HG03064 (cell line): ENCODE results near the gene AUTS2.
A peak's percentile ranks its signal among the peaks of the same experiment; 100 is the strongest.

Source experiments
- ATAC-seq: cut with Tn5 transposase; IDR thresholded peaks from one replicate; pipeline ENCODE4 v1.9.1; 2021; ENCODE audit warnings: low read depth; ENCODE audit not compliant: unreplicated experiment

Gene AUTS2

DNA sequence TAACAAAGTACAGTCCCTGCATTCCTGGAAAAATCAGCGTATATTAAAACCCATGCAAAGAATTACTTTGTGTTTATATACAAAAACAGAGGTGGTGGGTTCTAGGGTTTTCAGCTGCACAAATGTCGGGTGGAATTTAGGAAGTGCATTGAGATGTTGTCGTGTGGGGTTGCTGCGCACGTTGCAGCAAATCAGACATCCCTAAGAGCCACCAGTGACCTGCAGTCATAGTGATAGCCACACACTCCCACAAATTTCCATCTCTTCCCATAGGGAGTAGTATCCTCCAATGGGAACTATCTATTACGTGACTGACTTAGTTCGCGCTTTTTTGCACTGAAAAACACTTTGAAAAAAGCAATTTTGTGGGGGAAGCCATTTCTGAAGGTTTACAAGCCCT lies 1158.5 kb downstream of the AUTS2 start:
- no peak for ATAC-seq

DNA sequence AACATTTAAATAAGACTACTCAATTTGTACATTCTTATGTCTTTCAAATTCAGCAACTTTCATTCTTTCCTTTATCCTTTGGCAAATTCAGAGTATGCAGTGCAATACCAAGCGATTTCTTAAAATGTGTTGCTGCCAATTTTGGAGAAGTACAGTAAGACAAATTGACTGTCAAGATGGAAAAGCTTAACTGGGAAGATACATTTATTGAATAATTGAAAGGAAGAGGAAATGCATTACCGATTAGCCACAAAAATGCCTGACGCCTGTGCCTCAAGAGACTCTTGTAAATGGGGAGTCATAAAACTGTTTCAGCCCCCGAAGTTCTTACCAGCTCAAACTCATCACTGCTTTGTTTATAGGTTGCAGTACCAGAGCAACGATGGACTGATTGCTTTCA lies 1160.4 kb downstream of the AUTS2 start:
- ATAC-seq: no peak

DNA sequence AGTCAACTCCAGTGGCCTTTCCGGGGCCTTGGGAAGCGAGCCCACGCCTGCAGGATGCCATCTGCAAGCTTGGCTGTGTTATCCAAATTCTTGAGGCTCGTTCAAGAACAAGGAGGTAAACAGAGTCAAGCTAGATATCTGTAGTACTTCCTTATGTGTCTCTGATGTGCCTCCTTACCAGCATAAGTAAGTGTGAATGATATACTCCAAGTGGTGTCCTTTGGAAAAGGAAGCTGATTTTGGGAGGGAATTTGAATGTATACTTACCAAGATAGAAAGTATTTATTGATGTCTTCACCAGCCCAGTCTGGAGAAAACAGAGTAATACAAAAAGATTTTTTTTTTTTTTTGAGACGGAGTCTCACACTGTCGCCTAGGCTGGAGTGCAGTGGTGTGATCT lies 1161.4 kb downstream of the AUTS2 start:
- ATAC-seq: no peak

GRCh38 chr7:70761711-70762328 lies 1163.5 kb downstream of the AUTS2 start:
- no peak for ATAC-seq

- no peak for ATAC-seq
Observed at GRCh38 chr7:70762696-70763095, 1164.4 kb downstream of the AUTS2 start.

- peak; percentile 80 for ATAC-seq
Observed at GRCh38 chr7:70763961-70764691, 1165.9 kb downstream of the AUTS2 start.

- ATAC-seq: no peak
Observed at GRCh38 chr7:70764701-70765208, 1166.5 kb downstream of the AUTS2 start.

DNA sequence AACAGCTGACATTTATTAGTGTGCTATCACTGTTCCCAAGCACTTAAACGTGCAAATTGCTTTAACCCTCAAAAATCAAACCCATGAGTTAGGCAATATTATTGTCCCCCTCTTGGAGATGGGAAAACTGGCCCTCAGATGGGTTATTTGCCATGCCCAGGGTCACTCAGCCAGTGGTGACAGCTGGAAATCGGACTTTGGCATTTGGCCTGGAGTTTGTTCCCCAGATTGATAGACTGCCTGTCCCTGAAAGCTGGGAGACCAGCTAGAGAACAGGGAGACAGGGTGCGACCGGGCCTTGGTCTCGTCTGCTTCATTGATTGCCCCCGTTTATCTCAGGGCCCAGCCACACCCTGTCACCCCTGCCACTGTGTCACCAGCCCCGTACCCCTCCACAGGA lies 1167.4 kb downstream of the AUTS2 start:
- no peak for ATAC-seq

DNA sequence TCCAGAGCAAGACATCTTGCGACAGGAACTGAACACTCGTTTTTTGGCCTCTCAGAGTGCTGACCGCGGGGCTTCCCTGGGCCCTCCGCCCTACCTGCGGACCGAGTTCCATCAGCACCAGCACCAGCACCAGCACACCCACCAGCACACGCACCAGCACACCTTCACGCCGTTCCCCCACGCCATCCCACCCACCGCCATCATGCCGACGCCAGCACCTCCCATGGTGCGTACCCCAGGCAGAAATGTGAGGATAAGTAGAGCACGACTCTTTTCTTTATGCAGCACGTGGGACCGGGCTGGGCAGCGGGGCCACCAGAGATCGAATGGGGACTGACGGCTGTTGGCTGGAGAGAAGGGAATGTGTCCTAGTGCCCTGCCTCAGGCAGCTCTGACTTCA lies 1167.8 kb downstream of the AUTS2 start:
- no peak for ATAC-seq

DNA sequence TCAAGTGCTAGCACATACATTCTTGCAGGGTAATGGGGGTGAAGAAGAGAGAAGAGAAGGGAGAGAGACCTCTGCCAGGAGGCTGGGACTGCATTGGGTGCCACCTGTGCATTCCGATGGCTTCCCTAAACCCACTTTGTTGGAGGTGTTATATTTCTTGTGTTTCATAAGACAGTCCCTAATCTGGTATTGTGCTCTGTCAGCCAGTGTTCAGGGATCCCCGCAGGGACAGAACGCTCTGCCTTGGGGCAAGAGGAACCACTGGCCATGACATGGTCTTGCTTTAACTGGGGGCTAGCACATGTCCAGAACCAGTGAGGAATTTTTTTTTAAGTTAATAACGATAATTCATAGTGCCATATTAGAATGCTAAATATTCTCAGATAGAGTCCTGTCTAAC lies 1168.4 kb downstream of the AUTS2 start:
- no peak for ATAC-seq

GRCh38 chr7:70770154-70770553 lies 1171.9 kb downstream of the AUTS2 start:
- ATAC-seq: no peak

GRCh38 chr7:70771451-70771850 lies 1173.2 kb downstream of the AUTS2 start:
- ATAC-seq: no peak

DNA sequence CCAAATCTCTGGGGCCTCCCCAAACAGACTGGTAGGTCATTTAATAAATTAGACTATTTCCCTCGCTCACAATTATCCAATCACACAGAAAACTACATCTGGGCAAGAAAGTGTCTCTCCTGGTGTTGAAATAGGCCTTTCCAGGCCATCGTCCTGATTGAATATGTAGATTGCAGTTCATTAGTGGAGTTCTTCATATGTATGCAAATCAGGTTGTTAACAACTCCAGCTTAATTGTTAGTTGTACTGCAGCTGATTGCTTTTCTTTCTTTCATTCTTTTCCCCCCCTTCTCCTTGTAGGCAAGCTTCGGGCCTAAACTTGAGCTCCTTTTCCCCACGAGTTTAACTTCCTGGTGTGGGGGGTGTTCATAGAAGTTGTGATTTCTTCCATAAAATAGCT lies 1174.6 kb downstream of the AUTS2 start:
- ATAC-seq: no peak

- no peak for ATAC-seq
Observed at GRCh38 chr7:70773406-70773805, 1175.1 kb downstream of the AUTS2 start.

GRCh38 chr7:70774950-70775527 lies 1176.8 kb downstream of the AUTS2 start:
- ATAC-seq: no peak

GRCh38 chr7:70775570-70776156 lies 1177.4 kb downstream of the AUTS2 start:
- no peak for ATAC-seq

- no peak for ATAC-seq
Observed at GRCh38 chr7:70776627-70777101, 1178.4 kb downstream of the AUTS2 start.

- no peak for ATAC-seq
Observed at GRCh38 chr7:70777251-70777650, 1179.0 kb downstream of the AUTS2 start.

GRCh38 chr7:70778585-70778984 lies 1180.3 kb downstream of the AUTS2 start:
- no peak for ATAC-seq

DNA sequence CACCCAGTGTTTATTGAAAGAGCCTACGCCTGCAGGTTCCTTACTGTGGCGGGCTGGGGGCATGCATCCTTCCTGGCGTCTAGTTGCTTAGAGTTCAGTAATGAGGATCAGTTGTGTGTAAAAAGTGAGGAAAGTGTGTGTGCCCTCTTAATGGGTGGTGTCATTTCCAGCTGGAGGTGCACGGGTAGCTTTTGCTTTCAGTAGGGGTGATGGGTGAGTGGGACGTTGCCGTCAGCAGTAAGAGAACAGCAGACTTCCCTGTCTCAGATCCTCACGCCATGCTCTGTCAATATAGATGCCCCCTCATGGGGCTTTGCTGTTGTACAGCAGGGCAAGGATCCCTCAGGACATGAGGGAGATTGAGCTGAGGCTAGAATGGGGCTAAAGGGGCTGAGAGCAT lies 1181.0 kb downstream of the AUTS2 start:
- ATAC-seq: no peak

DNA sequence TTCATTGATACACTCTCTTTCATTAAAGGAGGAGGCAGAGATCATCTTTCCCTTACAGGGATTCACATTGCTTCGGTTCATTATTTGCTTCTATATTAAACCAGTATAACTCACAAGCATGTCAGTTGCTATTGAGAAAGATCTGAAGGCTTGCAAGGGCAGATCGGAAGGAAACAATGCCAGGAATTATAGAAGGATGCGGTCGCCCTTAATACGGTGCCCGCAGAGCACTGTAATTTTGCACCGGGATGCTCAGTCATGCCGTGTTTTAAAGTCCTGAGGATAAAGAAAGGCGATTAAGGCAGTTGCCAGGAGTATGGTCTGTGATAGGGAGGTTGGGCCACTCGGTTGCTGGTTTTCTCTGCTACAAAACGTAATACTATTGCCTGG lies 1183.6 kb downstream of the AUTS2 start:
- no peak for ATAC-seq
